A549 (cell line): ENCODE data around the gene C4orf17.

Experiments
- CTCF ChIP-seq: fragments of >200 bp; sonication (Bioruptor Twin); formaldehyde crosslinking; IDR thresholded peaks from 3 replicates; pipeline ENCODE4 v1.5.1; 2016
- HDAC2 ChIP-seq: fragments of 200-600 bp; sonication (generic); IDR thresholded peaks from 2 replicates; pipeline ENCODE4 v1.6.1; 2016

- TF ChIP-seq HDAC2 (no peak), CTCF (no peak)
Measured at GRCh38 chr4:99591757-99592156, 80.9 kb downstream of the C4orf17 start.
